ENCODE results near the gene SHC4. TPM values are rescaled to one million over a fixed set of nuclear protein-coding genes. Genes with fewer than 3 reads are reported as not detected.

SHC4 gene
- total RNA-seq, 2 experiments from 2014 or later = 1.9 to 2.6 TPM

DNA sequence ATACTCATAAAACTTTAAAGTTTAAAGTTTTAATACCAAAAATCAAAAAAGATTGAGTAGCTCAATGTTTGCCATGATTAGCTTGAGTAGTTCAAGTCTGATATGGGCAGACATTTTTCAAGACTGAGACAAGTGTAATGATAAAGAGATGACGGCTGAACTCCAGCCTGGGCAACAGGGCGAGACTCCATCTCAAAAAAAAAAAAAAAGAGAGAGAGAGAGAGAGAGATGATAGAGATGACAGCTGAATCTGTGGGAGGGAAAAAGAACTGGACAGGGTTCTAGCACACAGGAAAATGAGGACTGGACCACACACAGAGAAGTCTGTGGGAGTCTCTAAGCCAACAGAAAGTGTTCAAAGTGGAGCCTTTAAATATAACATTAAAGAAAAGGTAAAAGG lies 178.0 kb downstream of the SHC4 start:
- Mint-ChIP-seq H3K9me3 (no peaks in the 10 kb centered on the region), H3K4me3 (no peak overlapping the region), H3K27me3 (no peaks in the 10 kb centered on the region), H3K4me1 (ENCODE audit: low read depth) (no peaks in the 10 kb centered on the region), H3K36me3 (peaks cover 57% of the 10 kb centered on the region), H3K27ac (no peak overlapping the region)
- POLR2A ChIA-PET = no interaction called here
- CTCF ChIA-PET = interaction anchor here (0.7 kb wide), 1 partner anchor 8 kb away, joined by 3 read pairs; no protein-coding TSS in a partner anchor
- intact Hi-C loops (cut with micrococcal nuclease) = no loop called here
- DNase-seq = no peak

DNA sequence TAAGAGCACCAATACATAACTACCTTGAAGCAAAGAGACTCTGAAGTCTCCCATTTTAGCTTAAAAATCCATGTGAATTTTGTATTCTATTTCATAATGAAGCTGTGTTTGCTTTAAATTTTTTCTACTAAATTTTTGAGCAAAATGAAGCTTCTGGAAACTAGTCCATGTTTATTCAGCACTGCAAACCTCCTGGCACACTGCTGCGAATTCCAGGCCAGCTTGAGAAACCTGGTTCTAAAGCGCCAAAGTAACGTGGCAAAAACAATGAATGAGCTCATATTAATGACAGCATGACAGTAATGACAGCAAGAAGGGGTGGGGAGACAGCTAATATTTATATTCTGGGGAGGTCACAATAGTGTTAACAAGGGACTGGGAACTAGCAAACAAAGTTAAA lies 178.5 kb downstream of the SHC4 start:
- Mint-ChIP-seq H3K27me3 (no peaks in the 10 kb centered on the region), H3K4me3 (no peak overlapping the region), H3K4me1 (ENCODE audit: low read depth) (no peaks in the 10 kb centered on the region), H3K27ac (no peak overlapping the region), H3K36me3 (peaks cover 57% of the 10 kb centered on the region), H3K9me3 (no peaks in the 10 kb centered on the region)
- ChIA-PET CTCF (interaction anchor here (0.7 kb wide), 1 partner anchor 8 kb away, joined by 3 read pairs; no protein-coding TSS in a partner anchor), POLR2A (no interaction called here)
- no peak for DNase-seq
- intact Hi-C loops (cut with micrococcal nuclease) = no loop called here

DNA sequence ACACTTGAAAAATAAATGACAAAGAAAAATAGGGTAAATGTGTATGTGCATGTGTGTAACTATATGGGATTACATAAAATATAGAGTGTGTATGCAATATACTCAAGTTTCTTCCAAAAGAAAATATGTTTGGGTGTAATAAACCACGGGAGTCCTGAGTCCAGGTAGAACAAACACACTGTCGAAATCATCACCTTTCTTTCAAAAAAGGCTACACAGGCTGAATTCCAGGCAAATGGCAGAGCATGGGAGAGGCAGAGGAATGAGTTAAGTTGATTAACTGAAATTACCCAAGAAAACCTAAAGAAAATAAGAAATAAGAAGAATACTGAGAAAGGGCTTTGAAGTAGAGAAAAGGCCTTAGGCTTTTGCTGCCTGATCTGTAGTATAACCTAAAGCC lies 179.0 kb downstream of the SHC4 start:
- Mint-ChIP-seq H3K27ac (no peak overlapping the region), H3K4me3 (no peak overlapping the region), H3K9me3 (no peaks in the 10 kb centered on the region), H3K4me1 (ENCODE audit: low read depth) (no peaks in the 10 kb centered on the region), H3K36me3 (peaks cover 59% of the 10 kb centered on the region), H3K27me3 (no peaks in the 10 kb centered on the region)
- intact Hi-C loops (cut with micrococcal nuclease) = no loop called here
- POLR2A ChIA-PET = no interaction called here
- CTCF ChIA-PET = no interaction called here
- DNase-seq = no peak

DNA sequence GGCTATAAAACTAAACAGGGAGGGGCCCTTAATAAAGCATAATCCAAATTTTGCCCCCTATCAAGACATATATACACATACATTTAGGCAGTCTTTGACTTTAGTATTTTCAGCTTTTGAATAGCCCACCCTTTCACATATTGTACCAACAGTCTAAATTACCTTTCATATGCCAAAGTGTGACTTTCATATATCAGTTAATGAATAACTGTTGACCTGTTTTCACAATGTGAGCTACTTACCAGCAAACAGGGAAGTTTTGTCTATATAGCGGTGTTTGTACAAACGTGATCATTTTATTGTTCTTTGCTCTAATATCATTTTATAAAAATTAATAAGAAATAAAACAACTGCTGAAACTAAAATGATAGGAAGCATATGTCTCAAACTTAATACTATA lies 180.8 kb downstream of the SHC4 start:
- Mint-ChIP-seq H3K27me3 (no peaks in the 10 kb centered on the region), H3K27ac (no peak overlapping the region), H3K9me3 (no peaks in the 10 kb centered on the region), H3K36me3 (peaks cover 48% of the 10 kb centered on the region), H3K4me1 (ENCODE audit: low read depth) (no peaks in the 10 kb centered on the region), H3K4me3 (no peak overlapping the region)
- DNase-seq = no peak
- ChIA-PET CTCF (no interaction called here), POLR2A (no interaction called here)
- intact Hi-C loops (cut with micrococcal nuclease) = no loop called here

DNA sequence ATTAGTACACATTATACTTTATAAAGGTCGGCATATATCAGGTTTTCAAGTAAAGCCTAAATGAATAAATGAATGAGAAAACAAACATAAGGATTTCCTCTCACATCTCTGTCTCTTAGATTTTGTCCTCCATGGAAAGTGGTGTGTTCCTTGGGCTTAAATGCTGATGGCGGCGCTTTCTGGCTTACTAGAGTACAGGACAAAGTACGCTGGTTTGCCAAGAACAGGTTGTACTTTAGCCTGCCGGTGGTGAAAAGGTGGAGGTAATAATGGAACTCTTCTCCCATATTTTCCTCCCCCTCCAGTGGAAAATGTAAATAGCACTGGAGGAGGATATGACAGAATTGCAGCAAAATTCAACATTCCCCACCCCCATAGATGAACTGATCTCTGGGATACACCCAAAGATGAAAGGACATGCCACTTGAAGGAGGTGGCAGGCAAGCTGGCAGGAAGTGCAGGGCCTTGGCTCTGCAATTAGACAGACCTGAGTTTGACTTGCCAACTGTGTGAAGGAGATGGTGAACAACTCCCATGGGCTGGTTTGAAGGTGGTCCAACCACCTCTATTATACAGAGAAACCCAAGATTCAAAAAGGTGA lies 182.1 kb downstream of the SHC4 start:
- Mint-ChIP-seq H3K36me3 (peaks cover 51% of the 10 kb centered on the region), H3K27me3 (no peaks in the 10 kb centered on the region), H3K4me1 (ENCODE audit: low read depth) (no peaks in the 10 kb centered on the region), H3K9me3 (no peaks in the 10 kb centered on the region), H3K4me3 (no peak overlapping the region), H3K27ac (no peak overlapping the region)
- ChIA-PET CTCF (no interaction called here), POLR2A (no interaction called here)
- DNase-seq = no peak
- intact Hi-C loops (cut with micrococcal nuclease) = no loop called here

DNA sequence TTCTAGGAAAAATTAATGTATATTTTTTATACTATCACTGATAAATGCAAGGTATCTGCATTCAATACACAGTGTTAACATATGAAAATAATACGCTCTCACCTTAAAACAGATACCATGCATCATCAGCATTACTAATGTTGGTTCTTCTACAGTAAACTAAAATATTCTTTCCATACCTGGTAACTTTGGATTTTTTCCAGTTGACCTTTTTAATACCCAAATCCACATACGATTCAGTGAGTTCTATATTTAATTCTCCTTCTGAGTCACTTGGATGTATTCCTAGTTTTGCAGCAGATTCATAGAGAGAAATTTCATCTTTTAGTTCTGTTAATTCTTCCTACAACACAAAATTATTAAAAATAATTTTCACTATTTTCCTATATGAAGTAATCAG lies 182.7 kb downstream of the SHC4 start:
- Mint-ChIP-seq H3K4me3 (no peak overlapping the region), H3K36me3 (peaks cover 49% of the 10 kb centered on the region), H3K27me3 (no peaks in the 10 kb centered on the region), H3K27ac (no peak overlapping the region), H3K4me1 (ENCODE audit: low read depth) (no peaks in the 10 kb centered on the region), H3K9me3 (no peaks in the 10 kb centered on the region)
- intact Hi-C loops (cut with micrococcal nuclease) = no loop called here
- DNase-seq = no peak
- ChIA-PET POLR2A (no interaction called here), CTCF (no interaction called here)

DNA sequence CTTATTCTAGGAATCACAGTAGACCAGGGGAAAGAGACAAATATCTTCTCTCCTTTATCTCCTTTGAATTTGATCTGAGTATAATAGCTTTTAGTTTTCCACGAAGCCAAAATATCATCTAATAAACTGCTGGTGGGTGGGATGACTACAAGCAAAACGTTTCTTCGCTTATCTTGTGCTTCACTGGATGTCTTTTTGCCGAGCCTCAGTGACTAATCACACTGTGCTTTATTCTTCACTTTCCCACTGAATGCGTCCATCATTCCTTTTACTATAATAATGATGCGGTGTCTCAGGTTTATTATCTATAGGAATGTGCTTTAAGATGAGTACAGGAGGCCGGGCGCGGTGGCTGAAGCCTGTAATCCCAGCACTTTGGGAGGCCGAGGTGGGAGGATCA lies 185.4 kb downstream of the SHC4 start:
- peaks cover 56% of the 10 kb centered on the region for H3K36me3 Mint-ChIP-seq
- ChIA-PET POLR2A (no interaction called here), CTCF (interaction anchor here (0.6 kb wide), 1 partner anchor 12 kb away, joined by 4 read pairs; no protein-coding TSS in a partner anchor)

DNA sequence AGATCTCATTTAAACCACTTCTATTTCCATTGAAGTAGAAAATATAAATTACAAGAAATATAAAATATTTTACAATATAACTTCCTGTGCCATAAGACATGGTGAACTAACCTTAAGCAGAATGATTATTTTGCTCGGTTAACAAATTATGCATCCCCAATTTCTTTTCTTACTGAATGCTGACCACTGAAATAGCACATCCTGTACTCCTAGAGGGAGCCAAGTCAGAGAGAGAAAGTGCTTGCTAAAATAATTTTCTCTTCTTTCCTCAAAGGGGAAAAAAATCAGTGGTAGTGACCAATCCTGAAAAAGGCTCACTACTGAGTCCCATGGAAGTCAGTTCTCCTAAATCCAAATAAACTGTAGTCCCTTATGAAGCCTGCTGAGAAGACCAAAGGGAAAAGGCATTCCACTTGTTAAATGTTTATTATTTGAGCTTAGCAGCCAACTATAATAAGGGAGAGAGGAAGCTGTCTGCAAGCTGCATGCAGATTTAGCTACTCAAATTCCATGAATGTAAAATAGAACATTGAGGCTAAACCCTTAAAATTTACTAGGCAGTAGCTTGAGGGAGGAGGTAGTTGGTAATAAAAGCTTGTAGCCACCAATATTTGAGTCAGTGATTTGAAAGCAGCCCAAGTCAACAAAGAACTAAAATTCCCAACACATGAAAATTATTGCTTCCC lies 185.9 kb downstream of the SHC4 start:
- H3K4me1 Mint-ChIP-seq (ENCODE audit: low read depth) = peaks cover 3% of the 10 kb centered on the region
- CTCF ChIA-PET = interaction anchor here (0.6 kb wide), 2 partner anchors 8 to 12 kb away, joined by 3 to 4 read pairs; no protein-coding TSS in a partner anchor
- H3K4me3 Mint-ChIP-seq = no peak overlapping the region
- POLR2A ChIA-PET = no interaction called here
- peaks cover 58% of the 10 kb centered on the region for H3K36me3 Mint-ChIP-seq
- no peaks in the 10 kb centered on the region for H3K27me3 Mint-ChIP-seq
- no peak for DNase-seq
- intact Hi-C loops (cut with micrococcal nuclease) = no loop called here
- peaks cover 12% of the 10 kb centered on the region for H3K9me3 Mint-ChIP-seq
- no peak overlapping the region for H3K27ac Mint-ChIP-seq

More for the DNA sequence above, 185.4 kb downstream of the SHC4 start:
- intact Hi-C loops (cut with micrococcal nuclease) = no loop called here
- no peaks in the 10 kb centered on the region for H3K27me3 Mint-ChIP-seq
- peaks cover 12% of the 10 kb centered on the region for H3K9me3 Mint-ChIP-seq
- H3K4me1 Mint-ChIP-seq (ENCODE audit: low read depth) = peaks cover 3% of the 10 kb centered on the region
- no peak for DNase-seq
- H3K27ac Mint-ChIP-seq = no peak overlapping the region
- no peak overlapping the region for H3K4me3 Mint-ChIP-seq

DNA sequence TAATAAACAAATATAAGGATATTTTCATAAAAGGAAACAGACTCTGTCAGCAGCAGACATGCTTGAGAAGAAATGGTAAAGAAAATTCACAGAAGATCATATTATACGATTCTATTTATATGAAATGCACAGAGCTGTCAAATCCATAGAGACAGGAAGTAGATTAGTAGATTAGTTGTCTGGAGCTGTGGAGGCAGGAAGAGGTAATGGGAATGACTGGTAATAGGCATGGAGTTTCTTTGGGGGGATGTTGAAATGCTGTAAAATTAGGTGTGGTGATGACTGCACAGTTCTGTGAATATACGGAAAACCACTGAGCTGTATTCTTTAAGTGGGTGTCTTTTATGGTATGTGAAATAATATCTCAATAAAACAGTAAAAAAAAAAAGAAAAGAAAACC lies 188.2 kb downstream of the SHC4 start:
- Mint-ChIP-seq H3K4me3 (no peak overlapping the region), H3K36me3 (peaks cover 55% of the 10 kb centered on the region), H3K4me1 (ENCODE audit: low read depth) (peaks cover 5% of the 10 kb centered on the region), H3K27me3 (no peaks in the 10 kb centered on the region), H3K9me3 (peaks cover 12% of the 10 kb centered on the region), H3K27ac (no peak overlapping the region)
- ChIA-PET CTCF (no interaction called here), POLR2A (interaction anchor here (0.9 kb wide), 1 partner anchor 35 kb away, joined by 4 read pairs; the partner anchor contains the start of gene CEP152)
- DNase-seq = no peak
- intact Hi-C loops (cut with micrococcal nuclease) = no loop called here

DNA sequence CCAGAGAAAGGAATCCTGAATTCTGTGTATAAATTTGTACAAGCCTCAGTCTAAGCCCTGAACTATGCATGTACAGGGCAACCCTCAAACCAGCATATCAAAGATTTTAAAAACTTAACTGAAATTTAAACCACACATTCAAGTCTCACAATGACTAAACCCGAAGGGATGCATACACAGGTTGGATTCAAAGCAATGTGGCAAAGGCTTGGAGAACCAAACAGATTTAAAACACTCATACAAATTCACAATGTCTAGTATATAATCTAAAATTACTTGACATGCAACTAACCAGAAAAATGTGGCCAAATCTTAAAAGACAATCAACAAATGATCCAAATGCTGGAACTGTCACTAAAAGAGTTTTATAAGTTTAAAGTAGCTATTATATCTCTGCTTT lies 189.2 kb downstream of the SHC4 start:
- no peak for DNase-seq
- intact Hi-C loops (cut with micrococcal nuclease) = no loop called here
- H3K4me3 Mint-ChIP-seq = no peak overlapping the region
- POLR2A ChIA-PET = no interaction called here
- no peak overlapping the region for H3K27ac Mint-ChIP-seq
- peaks cover 12% of the 10 kb centered on the region for H3K9me3 Mint-ChIP-seq
- H3K4me1 Mint-ChIP-seq (ENCODE audit: low read depth) = peaks cover 5% of the 10 kb centered on the region
- CTCF ChIA-PET = no interaction called here
- no peaks in the 10 kb centered on the region for H3K27me3 Mint-ChIP-seq
- H3K36me3 Mint-ChIP-seq = peaks cover 54% of the 10 kb centered on the region

Other genes with a start within 250 kb of the SHC4 start
- 10 to 100 TPM; 36.1 to 39.4 TPM for gene CEP152, start 152.8 kb downstream of the SHC4 start, total RNA-seq
- 10 to 100 TPM; 88.3 to 90.0 TPM for gene EID1, start 85.8 kb downstream of the SHC4 start, total RNA-seq
- 10 to 100 TPM; 22.5 to 24.6 TPM for gene SECISBP2L, start 82.5 kb upstream of the SHC4 start, total RNA-seq
- gene COPS2, start 191.7 kb upstream of the SHC4 start, total RNA-seq = 10 to 100 TPM; 79.8 to 80.0 TPM
- gene GALK2, start 206.3 kb upstream of the SHC4 start, total RNA-seq = 10 to 100 TPM; 31.1 to 33.1 TPM

Measured in activated CD4-positive, alpha-beta memory T cell treated with anti-CD3 and anti-CD28 coated beads for 36 hours (primary cell).